ENCODE results near the gene FOXO3. TPM values are rescaled to one million over a fixed set of nuclear protein-coding genes. Genes with fewer than 3 reads are reported as not detected.

FOXO3 gene
- total and polyA plus RNA-seq, 2 donors from 2014 or later = 9.4 to 76.1 TPM

DNA sequence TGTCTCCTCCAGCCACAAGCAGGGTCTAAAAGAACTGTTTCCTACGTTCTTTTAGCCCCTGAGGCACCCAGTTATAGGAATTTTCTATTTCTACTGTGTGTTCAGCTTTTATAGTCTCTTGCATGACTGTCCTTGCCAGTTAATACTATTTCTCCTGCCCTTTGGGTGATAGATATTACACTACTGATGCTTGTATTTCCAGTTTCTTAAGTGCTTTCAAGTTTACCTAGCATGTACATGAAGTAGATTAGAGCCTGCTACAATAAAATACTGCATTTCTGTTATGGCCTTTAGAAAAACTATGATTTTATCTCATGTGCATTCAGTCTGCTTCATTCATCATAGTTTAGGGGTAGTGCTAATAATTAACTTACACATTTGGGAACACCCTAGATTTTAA is 89.6 kb downstream of the FOXO3 start:
- Histone ChIP-seq H3K4me1 (ENCODE audit: control insufficient read depth in 2 of 3, insufficient read depth in 2 of 3, low read depth in 1 of 3, low read length in 3 of 3) (peaks cover 3 to 25% (median 11%) of the 10 kb centered on the region in 3 donors), H3K9me3 (ENCODE audit: control insufficient read depth in 2 of 3, insufficient read depth in 1 of 3, low read length in 3 of 3) (no peaks in the 10 kb centered on the region), H3K36me3 (ENCODE audit: control insufficient read depth in 2 of 3, insufficient read depth in 3 of 3, low read length in 3 of 3) (no peaks in the 10 kb centered on the region), H3K9ac (ENCODE audit: low read length in 3 of 3) (no peak overlapping the region), H3K27me3 (ENCODE audit: control insufficient read depth, insufficient read depth, low read length) (no peaks in the 10 kb centered on the region), H3K4me3 (ENCODE audit: low read length in 3 of 3) (no peak overlapping the region), H3K27ac (ENCODE audit: low read depth in 2 of 2, low read length in 2 of 2) (no peak overlapping the region)
- no peak for FAIRE-seq
- no peak for TF ChIP-seq CTCF (IDR thresholded peaks at IDR 0.05; ENCODE audit: borderline replicate concordance, extremely low read depth, insufficient read depth)
- intact Hi-C loops (cut with DNase I) = no loop called here
- no peak for DNase-seq

GRCh38 chr6:108650781-108651180 is 90.1 kb downstream of the FOXO3 start:
- Histone ChIP-seq H3K27ac (ENCODE audit: low read depth in 2 of 2, low read length in 2 of 2) (no peak overlapping the region), H3K9ac (ENCODE audit: low read length in 3 of 3) (no peak overlapping the region), H3K36me3 (ENCODE audit: control insufficient read depth in 2 of 3, insufficient read depth in 3 of 3, low read length in 3 of 3) (no peaks in the 10 kb centered on the region), H3K27me3 (ENCODE audit: control insufficient read depth, insufficient read depth, low read length) (no peaks in the 10 kb centered on the region), H3K9me3 (ENCODE audit: control insufficient read depth in 2 of 3, insufficient read depth in 1 of 3, low read length in 3 of 3) (no peaks in the 10 kb centered on the region), H3K4me3 (ENCODE audit: low read length in 3 of 3) (no peak overlapping the region), H3K4me1 (ENCODE audit: control insufficient read depth in 2 of 3, insufficient read depth in 2 of 3, low read depth in 1 of 3, low read length in 3 of 3) (peaks cover 3 to 27% (median 13%) of the 10 kb centered on the region in 3 donors)
- intact Hi-C loops (cut with DNase I) = no loop called here
- no peak for TF ChIP-seq CTCF (IDR thresholded peaks at IDR 0.05; ENCODE audit: borderline replicate concordance, extremely low read depth, insufficient read depth)
- DNase-seq (no peak), FAIRE-seq (no peak)

- Histone ChIP-seq H3K36me3 (ENCODE audit: control insufficient read depth in 2 of 3, insufficient read depth in 3 of 3, low read length in 3 of 3) (no peaks in the 10 kb centered on the region), H3K27ac (ENCODE audit: low read depth in 2 of 2, low read length in 2 of 2) (peak overlapping the region in 1 of 2 donors; percentile 24), H3K9ac (ENCODE audit: low read length in 3 of 3) (no peak overlapping the region), H3K4me1 (ENCODE audit: control insufficient read depth in 2 of 3, insufficient read depth in 2 of 3, low read depth in 1 of 3, low read length in 3 of 3) (peaks cover 8 to 30% (median 14%) of the 10 kb centered on the region in 3 donors), H3K4me3 (ENCODE audit: low read length in 3 of 3) (no peak overlapping the region), H3K27me3 (ENCODE audit: control insufficient read depth, insufficient read depth, low read length) (no peaks in the 10 kb centered on the region), H3K9me3 (ENCODE audit: control insufficient read depth in 2 of 3, insufficient read depth in 1 of 3, low read length in 3 of 3) (no peaks in the 10 kb centered on the region)
- FAIRE-seq = no peak
- TF ChIP-seq CTCF (IDR thresholded peaks at IDR 0.05; ENCODE audit: borderline replicate concordance, extremely low read depth, insufficient read depth) = no peak
- peak in 1 of 5 donors; percentile 65 for DNase-seq
- intact Hi-C loops (cut with DNase I) = no loop called here
Measured at GRCh38 chr6:108651340-108652227, 90.9 kb downstream of the FOXO3 start.
